Measurements from ENCODE around the gene TBC1D4.

Gene TBC1D4

DNA sequence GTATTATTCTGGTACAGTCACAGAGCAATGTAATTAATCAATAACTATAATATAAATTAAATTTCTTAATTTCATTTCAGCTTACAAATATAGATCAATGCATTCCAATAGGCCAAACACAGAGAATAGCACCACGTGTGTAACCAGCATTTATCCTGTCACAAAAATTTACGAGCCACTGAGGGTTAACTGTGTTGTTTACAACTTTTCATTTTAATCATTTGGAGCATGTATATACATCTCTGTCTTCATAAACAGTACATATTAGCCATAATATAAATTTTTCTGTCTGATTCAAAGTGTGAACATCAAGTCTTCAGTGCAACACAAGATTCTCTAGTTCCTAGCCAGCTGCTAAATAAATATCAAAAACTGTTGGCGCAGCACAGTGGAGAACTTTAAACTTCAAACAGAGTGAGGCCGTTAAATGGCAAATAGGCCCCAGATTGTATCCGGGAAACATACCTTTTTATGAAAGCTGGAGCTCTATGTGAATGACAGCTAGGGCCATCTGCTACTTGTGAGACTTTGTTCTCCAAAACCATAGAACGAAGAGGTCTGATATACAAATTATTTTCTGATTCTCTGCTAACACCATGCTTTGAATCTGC, 105.1 kb downstream of the TBC1D4 start:
- no peak overlapping the region for H3K4me3 ChIP-seq (ENCODE audit: low read depth, low read length)
- TF ChIP-seq CTCF (IDR thresholded peaks at IDR 0.05; ENCODE audit: borderline replicate concordance, insufficient read depth, low read depth, low read length) = no peak

DNA sequence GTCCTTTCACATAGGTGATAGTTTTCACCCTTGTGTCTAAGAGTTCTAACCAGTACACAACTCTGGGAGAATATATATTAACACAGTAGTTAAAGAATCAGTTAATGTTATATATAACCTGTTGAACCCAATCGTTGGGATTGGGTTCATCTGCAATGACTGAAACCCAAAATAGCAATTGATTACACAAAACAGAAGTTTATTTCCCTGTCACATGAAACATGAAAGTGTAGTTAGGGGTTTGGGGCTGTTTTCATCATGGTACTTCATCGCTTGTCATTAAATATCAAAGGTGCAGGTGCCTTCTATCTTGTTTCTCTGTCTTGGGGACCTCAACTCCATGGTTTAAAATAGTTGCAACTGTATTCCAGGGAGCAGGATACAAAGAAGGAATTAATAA, 106.6 kb downstream of the TBC1D4 start:
- no peak for TF ChIP-seq CTCF (IDR thresholded peaks at IDR 0.05; ENCODE audit: borderline replicate concordance, insufficient read depth, low read depth, low read length)
- H3K4me3 ChIP-seq (ENCODE audit: low read depth, low read length) = no peak overlapping the region

DNA sequence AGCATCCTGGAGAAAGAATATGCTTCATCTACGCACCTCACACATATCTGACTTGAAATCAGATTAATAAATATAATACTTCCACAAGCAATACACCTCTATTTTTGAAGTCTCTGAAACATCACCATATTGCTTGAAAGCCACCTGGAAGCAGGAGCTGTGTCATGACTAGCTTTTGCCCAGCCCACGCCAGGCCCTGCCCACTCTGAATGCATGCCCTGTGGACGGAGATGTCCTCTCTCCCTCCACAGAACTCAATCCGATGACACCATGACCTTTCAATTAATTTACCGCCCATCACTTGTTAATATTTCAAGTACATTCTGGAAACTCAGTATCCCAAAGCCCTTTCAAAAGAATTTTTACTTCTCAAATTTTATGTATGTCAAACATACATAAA, 108.0 kb downstream of the TBC1D4 start:
- no peak for TF ChIP-seq CTCF (IDR thresholded peaks at IDR 0.05; ENCODE audit: borderline replicate concordance, insufficient read depth, low read depth, low read length)
- H3K4me3 ChIP-seq (ENCODE audit: low read depth, low read length) = no peak overlapping the region

DNA sequence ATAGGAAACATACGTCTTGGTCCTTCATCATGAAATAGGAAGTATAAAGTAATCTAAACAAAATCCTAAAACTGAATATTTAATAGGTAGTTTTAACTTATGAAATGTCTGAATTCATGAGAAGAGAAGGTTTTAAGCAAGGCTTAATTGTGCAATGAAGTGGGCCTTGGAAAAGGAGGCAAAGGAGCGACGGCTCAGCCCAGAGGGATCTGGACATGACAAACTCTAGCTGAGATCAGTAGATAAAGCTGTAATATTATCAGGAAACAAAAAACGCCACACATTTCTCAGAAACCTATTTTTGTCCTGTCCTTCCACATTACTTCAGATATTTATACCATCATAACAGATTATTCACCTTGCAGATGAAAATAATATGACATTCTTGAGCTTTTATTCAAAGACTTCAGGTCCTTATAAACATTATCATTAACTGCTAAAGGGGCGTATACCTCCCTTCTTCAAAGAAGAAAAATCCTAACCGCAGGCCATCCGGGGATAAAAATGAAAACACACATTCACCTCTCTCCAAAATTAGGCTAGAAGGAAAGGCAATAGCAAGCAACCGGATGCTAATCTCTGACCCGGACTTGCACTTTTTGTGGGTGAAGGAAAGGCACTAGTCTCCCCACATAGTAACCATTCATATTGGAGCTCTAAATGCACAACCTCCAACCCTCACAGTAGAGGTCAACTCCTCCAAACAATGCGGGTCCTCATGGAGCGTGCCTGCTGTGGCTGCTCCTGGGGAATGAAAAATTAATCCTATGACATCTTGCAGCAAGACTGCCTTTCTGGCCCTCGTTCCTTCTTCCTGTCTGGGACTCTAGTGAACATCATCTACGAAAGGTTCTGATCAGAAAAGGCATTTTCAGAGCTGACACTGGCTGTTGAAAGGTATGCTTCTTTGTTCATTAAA, 108.8 kb downstream of the TBC1D4 start:
- no peak for TF ChIP-seq CTCF (IDR thresholded peaks at IDR 0.05; ENCODE audit: borderline replicate concordance, insufficient read depth, low read depth, low read length)
- no peak overlapping the region for H3K4me3 ChIP-seq (ENCODE audit: low read depth, low read length)

- peak; percentile 52; the same call in 1 of the 2 replicates for TF ChIP-seq CTCF (IDR thresholded peaks at IDR 0.05; ENCODE audit: borderline replicate concordance, insufficient read depth, low read depth, low read length)
- H3K4me3 ChIP-seq (ENCODE audit: low read depth, low read length) = no peak overlapping the region
Observed at GRCh38 chr13:75372517-75372916, 109.5 kb downstream of the TBC1D4 start.

DNA sequence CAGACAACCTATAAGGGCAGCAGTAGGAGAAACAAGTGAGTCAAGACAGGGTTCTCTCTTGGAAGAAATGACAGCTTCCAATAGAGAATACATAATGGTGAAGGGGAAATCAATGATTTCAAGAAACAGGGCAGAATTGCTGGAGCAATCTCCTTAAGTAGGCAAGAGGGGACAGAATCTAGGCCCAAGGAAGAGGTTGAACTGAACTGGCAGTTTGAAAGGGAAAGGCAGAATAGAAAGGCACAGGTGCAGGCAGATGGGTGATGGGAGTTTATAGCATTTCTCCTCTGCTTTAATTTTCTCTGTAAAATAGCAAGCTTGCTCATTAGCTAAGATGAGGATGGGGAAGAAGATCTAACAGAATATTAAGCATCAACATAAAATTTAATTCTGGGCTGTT, 110.8 kb downstream of the TBC1D4 start:
- H3K4me3 ChIP-seq (ENCODE audit: low read depth, low read length) = no peak overlapping the region
- TF ChIP-seq CTCF (IDR thresholded peaks at IDR 0.05; ENCODE audit: borderline replicate concordance, insufficient read depth, low read depth, low read length) = no peak

DNA sequence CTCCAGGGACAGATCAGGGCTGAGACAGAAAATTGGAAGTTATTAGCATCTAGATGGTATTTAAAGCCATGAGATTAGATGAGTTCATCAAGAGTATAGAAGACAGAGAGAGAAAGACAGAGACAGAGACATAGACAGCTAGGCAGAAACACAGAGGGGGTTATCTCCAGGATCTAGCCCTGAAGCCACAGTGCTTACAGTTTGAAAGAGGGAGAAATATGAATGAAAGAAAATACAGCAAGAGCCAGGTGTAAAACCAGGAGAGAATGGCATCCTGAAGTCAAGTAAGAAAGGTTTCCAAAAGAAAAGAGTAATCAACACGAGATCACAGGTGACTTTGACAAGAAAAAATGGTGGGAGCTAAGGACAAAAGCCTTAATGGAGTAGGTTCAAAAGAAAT, 111.2 kb downstream of the TBC1D4 start:
- no peak overlapping the region for H3K4me3 ChIP-seq (ENCODE audit: low read depth, low read length)
- TF ChIP-seq CTCF (IDR thresholded peaks at IDR 0.05; ENCODE audit: borderline replicate concordance, insufficient read depth, low read depth, low read length) = no peak
